GM10847 (cell line): ENCODE results near the gene NHSL2.

Source experiments
- POLR2A ChIP-seq: IDR thresholded peaks from 2 replicates; pipeline ENCODE4 v1.6.1; 2011; ENCODE audit not compliant: insufficient read length; ENCODE audit errors: extremely low read depth

NHSL2 gene

DNA sequence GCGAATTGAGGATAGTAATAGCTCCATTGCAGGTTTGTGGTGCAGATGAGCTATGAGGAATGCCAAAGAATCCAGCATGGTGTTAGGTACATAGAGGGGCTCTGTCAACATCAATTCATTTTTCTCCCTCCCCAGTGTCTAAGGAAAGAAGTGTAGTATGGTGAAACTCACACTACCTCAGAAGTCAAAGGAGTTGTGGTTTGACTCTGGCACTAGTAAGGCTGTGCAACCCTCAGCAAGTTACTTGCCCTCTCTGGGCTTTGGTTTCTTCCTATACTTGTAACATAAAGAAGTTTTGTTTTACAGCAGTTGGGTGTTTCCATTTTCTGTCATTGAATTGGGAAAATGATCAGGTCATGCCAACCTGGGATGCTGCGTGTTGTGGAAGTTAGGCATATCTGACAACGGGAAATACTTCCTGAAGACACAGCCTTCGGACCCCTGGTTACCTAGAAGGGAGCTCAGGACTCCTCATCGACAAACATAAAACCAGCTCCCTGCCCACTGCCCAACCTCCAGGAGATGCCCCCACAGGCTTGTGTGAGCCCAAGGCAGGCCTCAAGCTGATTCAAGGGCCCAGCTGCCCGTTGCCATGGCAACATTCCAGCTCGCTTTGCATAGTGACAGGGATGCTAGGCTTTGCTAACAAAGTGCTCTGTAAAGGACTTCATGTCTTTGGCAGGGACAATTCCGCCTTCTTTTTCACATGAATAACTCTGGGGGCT is 149.7 kb downstream of the NHSL2 start:
- no peak for TF ChIP-seq POLR2A

DNA sequence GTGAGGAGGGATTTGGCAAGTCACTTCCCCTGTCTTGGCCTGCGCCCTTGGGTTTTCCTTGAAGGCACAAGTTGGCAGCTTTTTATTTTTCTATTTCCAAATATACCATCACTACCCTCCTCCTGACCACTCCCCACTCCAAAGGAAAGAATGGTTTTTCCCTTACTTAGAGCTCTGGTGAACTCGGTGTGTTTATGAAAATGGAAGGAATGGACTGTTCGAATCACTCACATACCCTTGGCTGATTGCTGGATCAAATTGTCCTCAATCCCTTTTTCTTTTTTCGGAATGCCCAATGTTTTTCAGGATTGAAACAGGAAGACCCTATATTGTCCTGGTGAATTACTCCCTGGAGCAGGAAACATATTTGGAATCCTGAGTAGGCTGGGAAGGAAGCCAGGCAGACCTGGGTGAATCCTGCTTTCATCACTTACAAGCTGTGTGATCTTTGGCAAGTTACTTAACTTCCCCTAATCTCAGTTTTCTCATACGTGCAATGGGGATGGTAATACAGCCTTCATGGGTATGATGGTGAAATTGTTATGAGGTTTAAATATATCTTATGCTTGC is 150.4 kb downstream of the NHSL2 start:
- no peak for TF ChIP-seq POLR2A

DNA sequence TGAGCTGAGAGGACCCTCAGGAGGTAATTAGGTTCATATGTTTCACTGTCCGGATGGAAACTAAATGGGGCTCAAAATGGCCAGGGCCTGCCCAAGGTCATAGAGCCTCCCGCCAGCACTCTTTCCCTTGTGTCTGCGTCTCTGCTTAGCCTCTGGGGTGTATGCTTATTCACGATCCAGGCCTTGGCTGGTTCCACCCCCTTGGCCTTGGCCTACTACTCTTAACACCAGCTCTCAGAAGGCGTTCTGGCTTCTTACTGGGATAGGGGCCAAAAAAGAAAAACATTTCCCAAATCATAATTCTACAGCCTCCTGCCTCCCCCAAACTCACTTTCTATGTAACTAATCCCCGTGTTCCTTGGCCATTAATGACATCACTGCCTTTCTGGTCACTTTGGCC is 152.3 kb downstream of the NHSL2 start:
- no peak for TF ChIP-seq POLR2A

DNA sequence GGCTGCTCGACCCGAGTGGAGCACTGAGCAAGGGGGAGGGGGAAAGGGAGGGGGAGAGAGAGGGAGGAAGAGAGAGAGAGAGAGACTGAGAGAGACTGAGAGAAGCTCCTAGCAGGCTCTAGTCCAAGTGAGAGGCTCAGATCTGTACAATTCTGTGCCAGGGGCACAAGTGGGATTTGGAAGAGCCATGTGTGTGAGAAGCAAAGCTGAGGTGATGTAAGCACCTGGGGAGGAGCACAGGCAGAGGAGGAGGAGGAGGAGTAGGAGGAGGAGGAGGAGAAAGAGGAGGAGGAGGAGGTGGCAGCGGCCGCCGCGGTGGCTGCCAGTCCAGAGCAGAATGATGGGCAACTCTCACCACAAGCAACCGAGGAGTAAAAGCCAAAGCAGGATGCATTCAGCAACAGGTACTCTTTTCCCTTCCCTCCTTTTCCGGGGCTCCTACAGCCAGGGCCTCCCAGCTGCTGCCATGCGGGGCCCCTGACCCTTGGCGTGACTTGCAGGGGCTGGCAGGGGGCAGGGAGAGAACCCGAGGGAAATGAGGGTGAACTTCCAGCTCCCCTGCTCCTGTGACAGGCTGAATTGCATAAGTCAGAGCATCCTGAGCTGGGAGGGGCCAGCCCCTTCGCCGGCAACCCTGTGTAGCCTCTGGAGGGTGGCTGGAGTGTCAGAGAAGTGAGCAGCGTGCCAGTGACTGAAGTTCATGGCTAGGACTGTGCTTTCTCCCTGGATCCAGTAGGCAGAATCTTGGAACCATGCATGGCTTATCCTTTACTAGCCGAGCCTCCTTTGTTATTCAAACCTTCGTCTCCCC is 158.9 kb downstream of the NHSL2 start:
- no peak for TF ChIP-seq POLR2A

DNA sequence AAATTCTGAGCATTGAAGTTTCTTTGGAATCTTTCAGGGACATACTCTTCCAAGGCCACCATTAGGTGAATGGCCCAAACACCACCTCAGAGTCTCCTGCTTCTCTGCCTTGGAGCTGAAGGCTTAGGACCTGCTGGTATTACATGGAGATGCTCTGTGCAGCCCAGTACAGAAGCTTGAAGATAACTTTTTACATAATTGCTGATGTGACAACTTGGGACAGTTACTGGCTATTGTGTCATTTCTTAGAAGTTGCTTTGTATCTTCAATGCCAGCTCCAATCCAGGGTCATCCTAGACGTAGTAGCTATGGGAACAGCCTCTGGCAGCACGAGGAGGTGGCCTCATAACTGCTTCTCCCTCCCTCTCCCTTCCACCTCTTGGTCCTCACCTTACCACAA is 160.6 kb downstream of the NHSL2 start:
- TF ChIP-seq POLR2A = no peak

DNA sequence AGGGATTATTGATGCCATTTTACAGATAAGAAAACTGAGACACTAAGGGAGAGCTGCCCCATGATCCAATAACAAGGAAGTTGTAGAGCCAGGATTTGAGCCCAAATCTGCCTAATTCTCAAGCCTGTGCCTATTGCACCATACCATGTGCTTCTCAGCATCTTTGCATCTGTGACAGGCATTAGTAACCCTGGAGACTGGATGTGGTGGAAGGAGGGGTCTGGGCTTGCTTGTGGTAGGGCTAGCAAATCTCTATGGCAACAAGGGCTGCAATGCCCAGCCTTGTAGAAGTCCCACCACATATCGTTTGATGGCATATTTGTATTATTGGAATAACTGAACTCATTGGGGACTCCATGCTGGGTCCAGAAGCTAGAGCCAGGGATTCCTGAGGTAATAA is 163.0 kb downstream of the NHSL2 start:
- no peak for TF ChIP-seq POLR2A

DNA sequence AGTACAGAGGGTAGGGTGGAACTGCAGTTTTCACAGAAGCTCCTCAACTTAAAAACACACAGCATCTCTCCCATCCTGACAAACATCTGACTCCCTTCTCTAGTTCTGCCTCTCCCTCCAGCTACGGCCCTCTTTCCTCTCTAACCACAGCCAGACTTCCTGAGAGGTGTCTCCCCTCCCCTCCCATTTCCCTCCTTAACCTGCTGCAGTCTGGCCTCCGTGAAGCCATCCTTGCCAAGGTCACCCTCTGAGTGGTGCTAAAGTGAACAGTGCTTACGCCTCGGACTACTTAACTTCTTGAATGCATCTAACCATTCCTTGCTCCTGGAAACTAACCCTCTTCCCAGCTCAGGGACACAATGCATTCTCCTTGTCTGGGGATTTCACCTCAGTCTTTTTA is 167.8 kb downstream of the NHSL2 start:
- TF ChIP-seq POLR2A = no peak

DNA sequence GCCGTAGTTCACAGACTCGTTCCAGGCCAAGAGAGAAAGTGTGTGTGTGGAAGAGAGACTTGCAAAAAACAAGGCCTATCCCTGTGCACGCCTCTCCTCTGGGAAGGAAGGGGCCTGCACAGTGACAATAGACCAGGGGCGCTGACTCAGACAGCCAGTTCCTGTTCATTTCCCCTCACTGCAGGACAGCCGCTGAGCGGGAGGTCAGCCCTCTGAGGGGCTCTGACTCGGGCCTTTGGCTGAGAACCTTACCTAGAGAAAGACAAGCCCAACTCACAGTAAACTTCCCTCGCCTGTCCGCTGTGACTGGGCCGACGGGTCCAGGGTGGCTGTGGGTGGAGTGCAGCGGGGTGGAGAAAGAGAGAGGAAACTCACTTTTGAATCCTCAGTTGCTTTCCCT is 169.0 kb downstream of the NHSL2 start:
- TF ChIP-seq POLR2A = no peak

DNA sequence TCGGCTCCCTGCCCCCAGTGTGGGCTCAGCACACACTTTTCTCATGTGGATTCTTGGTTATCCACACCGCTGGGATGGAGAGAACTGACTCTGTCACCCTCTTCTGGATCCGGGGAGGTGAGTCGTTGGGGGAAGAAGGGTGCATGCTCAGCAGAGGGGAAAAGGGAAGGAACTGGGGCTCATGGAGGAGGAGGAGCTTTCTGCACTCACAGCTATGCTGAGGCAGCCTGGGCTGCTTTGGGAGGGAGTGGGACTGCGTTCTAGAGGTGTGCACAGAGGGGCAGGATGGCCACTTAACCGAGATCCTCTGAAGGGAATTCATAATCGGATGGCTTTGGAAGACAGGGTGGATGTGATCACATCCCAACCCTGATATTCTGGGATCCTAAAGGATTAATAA is 169.5 kb downstream of the NHSL2 start:
- TF ChIP-seq POLR2A = no peak

DNA sequence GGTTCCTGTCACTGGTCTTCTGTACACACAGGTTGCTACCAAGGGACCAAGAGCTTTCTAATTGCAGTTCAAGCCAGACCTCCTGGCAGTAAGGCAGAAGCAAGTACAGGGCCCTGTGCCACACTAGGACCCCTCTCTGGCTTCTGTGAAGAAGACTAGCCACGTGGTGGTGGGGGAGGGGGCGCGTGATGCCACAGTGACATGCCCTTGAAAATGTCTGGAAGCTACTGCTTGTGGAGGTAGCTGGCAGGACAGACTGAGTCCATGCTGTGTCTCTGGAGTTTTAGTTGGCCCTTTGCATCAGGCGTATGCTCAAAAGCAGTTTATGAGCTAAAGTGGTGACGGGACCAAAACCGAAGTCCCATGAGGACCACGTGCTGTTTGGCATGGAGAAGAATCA is 170.2 kb downstream of the NHSL2 start:
- TF ChIP-seq POLR2A = no peak

DNA sequence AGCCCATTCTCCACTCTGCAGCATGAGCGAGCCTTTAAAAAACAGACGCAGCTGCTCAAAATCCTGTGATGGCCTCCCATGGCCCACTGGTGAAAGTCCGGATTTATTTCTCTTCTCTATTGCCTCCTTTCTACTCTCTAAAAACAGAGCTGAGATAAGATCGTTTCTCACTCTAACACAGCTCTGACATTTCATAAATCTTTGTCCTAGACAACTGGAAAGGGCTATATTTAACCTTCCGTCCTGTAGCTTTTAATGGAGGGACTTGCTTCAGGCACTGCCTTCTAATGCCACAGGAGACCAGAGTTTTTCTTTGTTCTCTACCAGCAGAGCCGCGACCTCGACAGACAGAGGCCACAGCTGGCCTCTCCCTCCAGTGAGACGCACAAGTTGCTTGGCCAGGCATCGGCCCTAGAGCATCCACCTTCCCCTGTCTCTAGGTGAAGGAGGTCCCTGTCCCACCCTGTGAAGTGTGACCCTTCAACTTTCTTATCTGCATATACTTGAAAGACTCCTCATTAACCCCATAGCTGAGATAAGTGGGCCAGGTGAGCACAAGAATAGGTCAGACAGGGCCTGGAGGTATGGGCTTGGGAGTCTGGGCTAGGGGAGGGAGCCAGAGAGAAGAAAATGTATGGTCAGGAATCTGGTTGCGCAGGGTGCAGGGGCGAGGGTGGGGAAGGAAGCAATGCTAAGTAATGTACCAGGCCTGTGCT is 171.1 kb downstream of the NHSL2 start:
- TF ChIP-seq POLR2A = no peak

DNA sequence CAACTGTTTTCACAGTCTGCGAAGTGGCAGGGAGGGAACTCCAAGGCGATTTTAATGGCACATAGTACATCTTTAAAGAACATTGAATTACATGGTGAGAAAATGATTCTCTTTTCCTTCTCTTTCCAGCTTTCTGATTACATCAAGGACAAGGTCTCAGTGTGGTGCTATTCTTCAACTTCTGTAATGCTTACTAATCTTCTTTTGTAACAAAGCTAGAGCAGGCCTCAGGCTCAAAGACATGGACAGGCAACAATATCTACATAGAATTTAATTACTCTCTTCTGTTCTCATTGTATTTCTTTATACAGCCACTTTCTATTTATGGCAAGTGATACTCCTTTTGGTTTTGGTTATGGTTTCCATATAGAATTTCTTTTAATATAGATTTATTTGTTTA is 172.6 kb downstream of the NHSL2 start:
- no peak for TF ChIP-seq POLR2A

DNA sequence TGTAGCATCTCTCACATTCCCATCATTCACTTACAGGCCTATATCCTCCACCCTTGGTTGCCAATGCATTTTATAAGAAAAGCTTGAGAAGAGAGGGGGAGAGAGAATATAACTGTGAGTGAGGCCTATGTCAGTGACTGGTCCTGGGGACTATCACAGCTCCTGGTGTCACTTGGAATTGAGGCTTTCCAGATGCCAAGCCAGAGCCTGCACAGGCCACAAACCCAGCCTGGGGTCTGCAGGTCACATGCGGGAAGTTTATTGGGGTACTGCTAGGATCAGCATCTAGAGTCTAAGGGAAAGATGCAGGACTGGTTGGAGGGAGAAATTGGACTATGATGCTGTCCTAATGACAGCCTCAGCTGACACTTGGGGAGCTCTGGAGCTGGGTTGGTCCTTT is 173.5 kb downstream of the NHSL2 start:
- TF ChIP-seq POLR2A = no peak

DNA sequence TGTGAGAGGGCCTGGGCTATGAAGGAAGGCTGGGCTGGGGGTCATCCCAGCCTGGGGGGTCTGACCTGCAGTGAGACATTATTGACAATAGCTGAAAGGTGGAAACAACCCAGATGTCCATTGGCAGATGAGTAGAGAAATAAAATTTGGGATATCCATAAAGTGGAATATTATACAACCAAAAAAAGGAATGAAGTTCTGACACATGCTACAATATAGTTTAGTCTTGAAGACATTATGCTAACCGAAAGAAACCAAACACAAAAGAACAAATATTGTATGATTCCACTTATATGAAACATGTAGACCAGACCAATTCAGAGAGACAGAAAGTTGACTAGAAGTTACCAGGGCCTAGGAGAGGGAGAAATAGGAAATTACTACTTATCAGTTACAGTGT is 176.3 kb downstream of the NHSL2 start:
- TF ChIP-seq POLR2A = no peak

DNA sequence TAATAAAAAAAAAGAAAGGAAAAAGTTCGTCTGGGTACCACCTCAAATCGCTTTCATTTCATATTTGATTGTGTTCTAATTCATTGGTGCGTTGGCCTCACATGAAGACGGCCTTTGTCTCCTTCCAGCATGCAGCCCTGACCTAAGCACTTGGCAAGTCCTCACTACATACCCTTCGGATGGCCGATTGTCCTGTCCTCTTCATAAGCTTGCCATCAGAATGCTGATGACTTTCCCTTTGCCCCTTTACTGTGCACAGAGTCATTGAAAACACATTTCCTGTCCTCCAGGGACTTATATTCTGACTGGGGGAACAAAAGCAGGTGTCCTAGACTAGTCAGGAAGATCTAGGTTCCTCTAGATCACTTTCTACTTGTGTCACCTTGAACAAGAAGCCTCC is 178.1 kb downstream of the NHSL2 start:
- TF ChIP-seq POLR2A = no peak

DNA sequence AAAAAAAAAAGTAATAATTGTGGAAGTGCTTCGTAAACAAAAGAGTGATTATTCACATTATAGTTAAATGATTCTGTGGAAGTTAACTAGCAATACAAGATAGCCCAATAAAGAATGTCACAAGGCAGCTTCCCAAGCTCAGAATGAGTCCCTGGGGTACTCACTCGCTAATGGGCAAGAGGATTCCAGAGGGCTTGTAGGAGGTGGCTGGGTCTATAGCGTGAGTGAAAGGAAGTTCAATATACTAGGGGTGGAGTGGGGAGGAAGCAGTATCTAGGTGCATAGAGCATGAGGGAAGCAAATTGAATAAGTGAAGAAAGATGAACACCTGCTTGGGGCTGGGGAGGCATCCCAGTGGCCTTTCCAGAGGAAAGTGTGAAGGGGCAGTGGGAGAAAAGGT is 178.6 kb downstream of the NHSL2 start:
- TF ChIP-seq POLR2A = no peak
